ENCODE results near the gene MB.

MB gene

GRCh38 chr22:35592418-35592967 is 24.6 kb downstream of the MB start (continued):
- TF ChIP-seq, protein P1, sequence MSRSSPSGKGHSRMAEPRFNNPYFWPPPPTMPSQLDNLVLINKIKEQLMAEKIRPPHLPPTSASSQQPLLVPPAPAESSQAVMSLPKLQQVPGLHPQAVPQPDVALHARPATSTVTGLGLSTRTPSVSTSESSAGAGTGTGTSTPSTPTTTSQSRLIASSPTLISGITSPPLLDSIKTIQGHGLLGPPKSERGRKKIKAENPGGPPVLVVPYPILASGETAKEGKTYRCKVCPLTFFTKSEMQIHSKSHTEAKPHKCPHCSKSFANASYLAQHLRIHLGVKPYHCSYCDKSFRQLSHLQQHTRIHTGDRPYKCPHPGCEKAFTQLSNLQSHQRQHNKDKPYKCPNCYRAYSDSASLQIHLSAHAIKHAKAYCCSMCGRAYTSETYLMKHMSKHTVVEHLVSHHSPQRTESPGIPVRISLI (tag by site-specific recombination; IDR thresholded peaks at IDR 0.05) = no peak
- TF ChIP-seq, protein P2, sequence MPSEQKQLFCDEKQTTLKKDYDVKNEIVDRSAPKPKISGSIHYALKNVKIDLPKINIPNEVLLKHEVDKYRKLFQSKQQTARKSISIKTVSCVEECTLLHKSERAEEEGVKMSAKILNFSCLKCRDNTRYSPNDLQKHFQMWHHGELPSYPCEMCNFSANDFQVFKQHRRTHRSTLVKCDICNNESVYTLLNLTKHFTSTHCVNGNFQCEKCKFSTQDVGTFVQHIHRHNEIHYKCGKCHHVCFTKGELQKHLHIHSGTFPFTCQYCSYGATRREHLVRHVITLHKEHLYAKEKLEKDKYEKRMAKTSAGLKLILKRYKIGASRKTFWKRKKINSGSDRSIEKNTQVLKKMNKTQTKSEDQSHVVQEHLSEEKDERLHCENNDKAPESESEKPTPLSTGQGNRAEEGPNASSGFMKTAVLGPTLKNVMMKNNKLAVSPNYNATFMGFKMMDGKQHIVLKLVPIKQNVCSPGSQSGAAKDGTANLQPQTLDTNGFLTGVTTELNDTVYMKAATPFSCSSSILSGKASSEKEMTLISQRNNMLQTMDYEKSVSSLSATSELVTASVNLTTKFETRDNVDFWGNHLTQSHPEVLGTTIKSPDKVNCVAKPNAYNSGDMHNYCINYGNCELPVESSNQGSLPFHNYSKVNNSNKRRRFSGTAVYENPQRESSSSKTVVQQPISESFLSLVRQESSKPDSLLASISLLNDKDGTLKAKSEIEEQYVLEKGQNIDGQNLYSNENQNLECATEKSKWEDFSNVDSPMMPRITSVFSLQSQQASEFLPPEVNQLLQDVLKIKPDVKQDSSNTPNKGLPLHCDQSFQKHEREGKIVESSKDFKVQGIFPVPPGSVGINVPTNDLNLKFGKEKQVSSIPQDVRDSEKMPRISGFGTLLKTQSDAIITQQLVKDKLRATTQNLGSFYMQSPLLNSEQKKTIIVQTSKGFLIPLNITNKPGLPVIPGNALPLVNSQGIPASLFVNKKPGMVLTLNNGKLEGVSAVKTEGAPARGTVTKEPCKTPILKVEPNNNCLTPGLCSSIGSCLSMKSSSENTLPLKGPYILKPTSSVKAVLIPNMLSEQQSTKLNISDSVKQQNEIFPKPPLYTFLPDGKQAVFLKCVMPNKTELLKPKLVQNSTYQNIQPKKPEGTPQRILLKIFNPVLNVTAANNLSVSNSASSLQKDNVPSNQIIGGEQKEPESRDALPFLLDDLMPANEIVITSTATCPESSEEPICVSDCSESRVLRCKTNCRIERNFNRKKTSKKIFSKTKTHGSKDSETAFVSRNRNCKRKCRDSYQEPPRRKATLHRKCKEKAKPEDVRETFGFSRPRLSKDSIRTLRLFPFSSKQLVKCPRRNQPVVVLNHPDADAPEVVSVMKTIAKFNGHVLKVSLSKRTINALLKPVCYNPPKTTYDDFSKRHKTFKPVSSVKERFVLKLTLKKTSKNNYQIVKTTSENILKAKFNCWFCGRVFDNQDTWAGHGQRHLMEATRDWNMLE (tag by site-specific recombination; conservative IDR thresholded peaks at IDR 0.05; ENCODE audit: low read depth) = no peak
- TF ChIP-seq ZNF274 (IDR thresholded peaks at IDR 0.05; ENCODE audit: low read length) (no peak), ZNF274 (tag by site-specific recombination; IDR thresholded peaks at IDR 0.05; ENCODE audit: borderline replicate concordance) (no peak)

DNA sequence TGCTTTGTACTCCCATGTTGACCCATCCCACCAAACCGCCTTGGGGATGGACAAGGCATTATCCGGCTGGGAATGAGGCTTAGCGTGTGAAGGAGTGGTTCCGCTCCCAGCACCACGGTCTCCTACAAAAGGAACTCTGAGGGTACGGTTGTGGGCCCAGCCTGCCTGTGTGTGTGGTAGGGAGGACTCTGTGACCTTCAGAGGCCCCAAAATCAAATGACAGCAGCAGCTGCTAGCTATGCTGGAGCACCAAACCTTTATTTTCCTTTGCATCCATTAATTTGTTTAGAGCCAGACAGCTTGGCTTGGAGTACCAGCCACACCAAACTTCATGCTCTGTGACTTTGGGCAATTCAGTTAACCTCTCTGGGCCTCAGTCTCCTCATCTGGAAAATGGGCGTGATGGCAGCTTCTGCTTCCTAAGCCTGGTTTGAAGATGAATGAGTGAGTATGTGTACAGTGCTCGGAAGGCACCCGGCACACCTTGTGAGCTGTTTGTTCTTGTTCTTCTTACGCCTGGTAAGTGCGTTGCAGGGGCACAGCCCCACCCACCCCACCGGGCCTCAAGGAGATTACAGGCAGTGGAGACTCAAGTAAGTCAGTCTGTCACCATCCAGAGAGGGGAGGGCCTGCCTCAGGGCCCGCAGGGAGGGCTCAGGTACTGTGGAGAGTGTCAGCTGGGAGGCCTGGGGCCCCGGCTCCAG is 25.3 kb downstream of the MB start:
- H3K4me3 ChIP-seq (ENCODE audit: low read depth, low read length) = no peak overlapping the region
- no peak overlapping the region for H3K27ac ChIP-seq (ENCODE audit: extremely low read depth, low read depth, low read length)
- H3K36me3 ChIP-seq (ENCODE audit: control insufficient read depth in 2 of 2, insufficient read depth in 1 of 2, low read length in 2 of 2) = no peaks in the 10 kb centered on the region
- CTCF ChIA-PET = interaction anchor here (0.7 to 2.0 kb wide), 5 partner anchors 9 to 474 kb away, joined by 3 to 9 read pairs (median 4); no protein-coding TSS in a partner anchor
- no peaks in the 10 kb centered on the region for H3K9me3 ChIP-seq (ENCODE audit: control insufficient read depth, insufficient read depth, low read depth, low read length)
- POLR2A ChIA-PET = interaction anchor here (0.8 kb wide), 1 partner anchor 228 kb away, joined by 3 read pairs; no protein-coding TSS in a partner anchor
- H3K4me1 ChIP-seq (ENCODE audit: control insufficient read depth, insufficient read depth, low read length) = peaks cover 7% of the 10 kb centered on the region; the same call in 1 of the 2 replicates
- TF ChIP-seq, protein P2 (tag by site-specific recombination; conservative IDR thresholded peaks at IDR 0.05; ENCODE audit: low read depth) = no peak
- no peak for TF ChIP-seq GLI4 (tag by site-specific recombination; IDR thresholded peaks at IDR 0.05)
- TF ChIP-seq ZNF341 (tag by site-specific recombination; IDR thresholded peaks at IDR 0.05; ENCODE audit: low read depth) = no peak
- TF ChIP-seq ZNF501 (tag by site-specific recombination; IDR thresholded peaks at IDR 0.05) = no peak
- no peak for TF ChIP-seq ZNF639 (tag by site-specific recombination; IDR thresholded peaks at IDR 0.05)
- TF ChIP-seq ZNF843 (tag by site-specific recombination; IDR thresholded peaks at IDR 0.05) = no peak
- no peak for TF ChIP-seq YY2 (tag by site-specific recombination; IDR thresholded peaks at IDR 0.05)
- no peak for TF ChIP-seq ZEB2 (tag by site-specific recombination; IDR thresholded peaks at IDR 0.05)
- TF ChIP-seq ZNF560 (tag by site-specific recombination; IDR thresholded peaks at IDR 0.05; ENCODE audit: borderline replicate concordance) = no peak
- no peak for TF ChIP-seq TCF7L2 (IDR thresholded peaks at IDR 0.05; ENCODE audit: borderline replicate concordance, low read depth, low read length)
- no peak for TF ChIP-seq HOXA7 (CRISPR knock-in tag; IDR thresholded peaks at IDR 0.05; ENCODE audit: borderline replicate concordance)
- TF ChIP-seq, protein P3, sequence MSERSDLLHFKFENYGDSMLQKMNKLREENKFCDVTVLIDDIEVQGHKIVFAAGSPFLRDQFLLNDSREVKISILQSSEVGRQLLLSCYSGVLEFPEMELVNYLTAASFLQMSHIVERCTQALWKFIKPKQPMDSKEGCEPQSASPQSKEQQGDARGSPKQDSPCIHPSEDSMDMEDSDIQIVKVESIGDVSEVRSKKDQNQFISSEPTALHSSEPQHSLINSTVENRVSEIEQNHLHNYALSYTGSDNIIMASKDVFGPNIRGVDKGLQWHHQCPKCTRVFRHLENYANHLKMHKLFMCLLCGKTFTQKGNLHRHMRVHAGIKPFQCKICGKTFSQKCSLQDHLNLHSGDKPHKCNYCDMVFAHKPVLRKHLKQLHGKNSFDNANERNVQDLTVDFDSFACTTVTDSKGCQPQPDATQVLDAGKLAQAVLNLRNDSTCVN (tag by site-specific recombination; optimal IDR thresholded peaks at IDR 0.05) = no peak
- TF ChIP-seq ZNF148 (tag by site-specific recombination; IDR thresholded peaks at IDR 0.05; ENCODE audit: borderline replicate concordance) = no peak
- no peak for TF ChIP-seq ZNF677 (tag by site-specific recombination; IDR thresholded peaks at IDR 0.05)

Data from HEK293 (cell line).